ENCODE results near the gene LTA4H. TPM values are rescaled to one million over a fixed set of nuclear protein-coding genes. Genes with fewer than 3 reads are reported as not detected.

LTA4H gene
- total RNA-seq, 2 donors from 2014 or later, result 55.3 to 59.1 TPM

GRCh38 chr12:95998611-95999286 is 36.6 kb downstream of the LTA4H start:
- peak; percentile 89 for ATAC-seq
- intact Hi-C loops (cut with DNase I, micrococcal nuclease), result loop anchor here in 1 of 2 donors (5.0 kb wide), 1 partner anchor 81 kb away; no protein-coding TSS in a partner anchor
- DNase-seq, result peak in 1 of 2 donors; percentile 16

DNA sequence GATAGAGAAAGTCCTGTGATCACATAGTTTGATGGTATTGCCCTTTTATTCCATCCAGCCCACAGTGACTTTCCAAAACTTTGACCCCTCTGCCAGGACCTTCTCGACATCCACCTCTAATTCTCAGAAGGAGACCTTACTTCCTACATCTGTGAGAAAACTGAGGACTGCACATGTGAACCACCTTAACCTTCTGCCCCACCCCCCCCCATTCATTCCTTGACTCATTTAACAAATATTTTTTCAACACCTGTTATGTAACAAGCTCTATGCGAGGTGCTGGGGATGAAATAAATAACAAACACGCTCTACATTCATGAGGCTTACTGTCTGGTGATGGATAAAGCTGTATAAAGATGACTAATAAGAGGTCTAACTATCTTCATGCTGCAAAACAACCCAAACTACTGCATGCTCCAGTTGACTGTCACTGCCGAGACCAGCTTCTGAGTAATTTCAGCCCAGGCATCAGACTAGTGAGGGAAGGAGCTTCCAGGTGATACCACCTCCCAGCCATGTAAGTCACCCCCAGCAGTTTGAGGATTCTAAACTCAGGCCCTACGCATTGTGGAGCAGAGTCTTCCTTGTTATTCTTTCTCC is 37.4 kb downstream of the LTA4H start:
- DNase-seq (no peak), ATAC-seq (no peak)
- intact Hi-C loops (cut with DNase I, micrococcal nuclease), result loop anchor here in 1 of 2 donors (5.0 kb wide), 1 partner anchor 81 kb away; no protein-coding TSS in a partner anchor

- DNase-seq, result no peak
- ATAC-seq, result no peak
- intact Hi-C loops (cut with DNase I, micrococcal nuclease), result loop anchor here in 1 of 2 donors (5.0 kb wide), 1 partner anchor 80 kb away; no protein-coding TSS in a partner anchor
Observed at GRCh38 chr12:95997276-95997675, 38.1 kb downstream of the LTA4H start.

GRCh38 chr12:95996034-95996658 is 39.2 kb downstream of the LTA4H start, which contains the start of gene HAL:
TSS of gene HAL (minus strand) at chr12:95996344. CDS start at chr12:95995910, 434 bp downstream.
- DNase-seq, result peak in 1 of 2 donors; percentile 42
- intact Hi-C loops (cut with DNase I, micrococcal nuclease), result loop anchor here in 1 of 2 donors (5.0 kb wide), 1 partner anchor 79 kb away; no protein-coding TSS in a partner anchor
- ATAC-seq, result peak; percentile 74

- ATAC-seq (peak; percentile 16), DNase-seq (no peak)
- intact Hi-C loops (cut with DNase I, micrococcal nuclease), result loop anchor here in 1 of 2 donors (5.0 kb wide), 1 partner anchor 78 kb away; no protein-coding TSS in a partner anchor
Observed at GRCh38 chr12:95995238-95996031, 40.0 kb downstream of the LTA4H start.

DNA sequence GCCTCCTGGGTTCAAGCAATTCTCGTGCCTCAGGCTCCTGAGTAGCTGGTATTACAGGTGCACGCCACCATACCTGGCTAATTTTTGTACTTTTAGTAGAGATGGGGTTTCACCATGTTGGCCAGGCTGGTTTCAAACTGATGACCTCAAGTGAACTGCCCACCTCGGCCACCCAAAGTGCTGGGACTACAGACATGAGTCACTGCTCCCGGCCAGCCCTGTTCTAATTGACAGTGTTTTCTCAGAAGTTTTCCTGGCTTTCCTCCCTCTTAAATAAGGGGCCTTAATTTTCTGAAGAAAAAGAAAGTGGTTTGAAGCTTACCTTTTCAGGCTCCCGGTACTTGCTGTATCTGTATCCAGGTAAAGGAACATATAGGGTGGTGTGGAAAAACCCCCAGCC is 40.9 kb downstream of the LTA4H start:
- no peak for ATAC-seq
- no peak for DNase-seq
- intact Hi-C loops (cut with DNase I, micrococcal nuclease), result no loop called here

DNA sequence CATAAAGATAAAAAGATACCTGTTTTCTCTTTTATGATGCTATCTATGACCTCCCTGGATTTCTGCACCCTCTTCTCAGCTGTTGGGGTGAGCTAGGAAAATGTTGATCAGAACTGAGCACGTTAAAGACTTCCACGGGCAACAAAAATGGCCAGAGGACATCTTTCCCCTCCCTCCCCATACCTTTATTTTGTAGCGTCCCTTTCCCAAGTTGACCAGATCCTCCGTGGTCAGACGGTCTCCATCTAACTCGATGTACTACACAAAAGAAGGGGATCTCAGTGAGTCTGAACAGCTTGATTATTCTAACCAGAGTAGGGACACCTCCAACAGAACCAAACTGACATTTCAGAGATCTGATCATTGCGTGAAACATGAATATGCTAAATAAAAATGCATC is 41.5 kb downstream of the LTA4H start:
- DNase-seq, result no peak
- no peak for ATAC-seq
- intact Hi-C loops (cut with DNase I, micrococcal nuclease), result no loop called here

GRCh38 chr12:95990136-95990535 is 45.3 kb downstream of the LTA4H start:
- intact Hi-C loops (cut with DNase I, micrococcal nuclease), result no loop called here
- ATAC-seq (no peak), DNase-seq (no peak)

- intact Hi-C loops (cut with DNase I, micrococcal nuclease), result no loop called here
- ATAC-seq (no peak), DNase-seq (no peak)
Observed at GRCh38 chr12:95989504-95990123, 45.8 kb downstream of the LTA4H start.

- intact Hi-C loops (cut with DNase I, micrococcal nuclease), result no loop called here
- ATAC-seq, result no peak
- DNase-seq, result no peak
Observed at GRCh38 chr12:95988506-95989275, 46.7 kb downstream of the LTA4H start.

DNA sequence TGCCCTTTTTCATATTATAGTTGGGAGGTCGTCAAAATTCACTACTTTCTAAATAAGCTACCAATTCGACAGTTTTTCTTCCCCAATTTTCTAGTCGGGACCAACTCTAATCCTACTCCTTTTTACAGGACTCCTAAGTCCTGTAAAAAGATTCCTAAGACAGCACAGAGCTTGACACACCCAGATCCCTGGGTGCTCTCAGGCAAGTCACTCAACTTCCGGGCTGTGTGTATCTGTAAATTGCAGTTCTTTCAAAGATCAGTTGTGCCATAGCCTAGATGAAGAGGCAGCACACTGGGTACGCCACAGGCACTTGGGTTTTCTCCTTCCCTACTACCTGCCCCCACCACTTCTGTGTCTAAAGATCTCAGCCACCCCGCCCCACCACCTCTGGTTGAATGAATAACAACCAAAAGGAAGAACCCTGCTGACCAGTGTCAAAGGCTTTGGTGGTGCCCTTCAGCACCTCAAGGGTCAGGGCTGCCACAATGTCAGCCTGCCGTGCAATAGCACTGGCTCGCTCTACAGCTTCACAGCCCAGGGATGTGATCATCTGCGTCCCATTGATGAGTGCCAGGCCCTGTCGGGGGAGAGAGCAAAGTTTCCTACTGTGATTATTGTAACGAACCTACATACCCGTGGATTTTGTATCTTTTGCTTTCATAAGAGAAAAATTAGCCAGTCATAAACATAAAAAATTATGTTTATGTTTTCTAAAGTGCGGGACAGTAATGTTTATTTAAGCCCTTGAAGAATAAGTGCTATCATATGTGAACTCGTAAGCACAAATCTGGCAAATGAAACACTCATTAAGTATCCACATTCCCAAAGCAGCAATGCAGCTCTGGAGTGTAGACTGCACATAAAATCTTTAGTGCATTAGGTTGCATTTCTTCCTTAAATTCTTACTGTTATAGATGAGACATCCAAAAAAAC is 48.5 kb downstream of the LTA4H start:
- ATAC-seq (peak; percentile 90), DNase-seq (no peak)
- intact Hi-C loops (cut with DNase I, micrococcal nuclease), result no loop called here

DNA sequence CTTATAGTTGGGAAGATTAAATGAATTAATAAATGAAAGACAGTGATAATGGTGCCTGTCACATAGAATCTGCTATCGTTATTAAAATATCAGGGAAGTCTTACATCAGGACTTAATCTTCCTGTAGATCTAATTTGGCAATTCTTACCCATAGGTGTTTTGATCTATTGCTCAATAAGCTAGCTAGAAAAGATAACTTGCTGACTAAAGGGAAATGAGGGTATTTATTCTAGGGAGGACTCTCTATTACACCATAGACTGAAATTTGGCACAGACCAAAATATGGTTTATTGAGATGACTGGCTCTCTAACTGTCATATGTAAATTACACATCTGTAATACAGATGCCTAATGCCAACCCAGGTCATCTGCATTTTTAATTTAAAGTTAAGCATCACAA is 50.7 kb downstream of the LTA4H start:
- ATAC-seq (no peak), DNase-seq (no peak)
- intact Hi-C loops (cut with DNase I, micrococcal nuclease), result no loop called here

DNA sequence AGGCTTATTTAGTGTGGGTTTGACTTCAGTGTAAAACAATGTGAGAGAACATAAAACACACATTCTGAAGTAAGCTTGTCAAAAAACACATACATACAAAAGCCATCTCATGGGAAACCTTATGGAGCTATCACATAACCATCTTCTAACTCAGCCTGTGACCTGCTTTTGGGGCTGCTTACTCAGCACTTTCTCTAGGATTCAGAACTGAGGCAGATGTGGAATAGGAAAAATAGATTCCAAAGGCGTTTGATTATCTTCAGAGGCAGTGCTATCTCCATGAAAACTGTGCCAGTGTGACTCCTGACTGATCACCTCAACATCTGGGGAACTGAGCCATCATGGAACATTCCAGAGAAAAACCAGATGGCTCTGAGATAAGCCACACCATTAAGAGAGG is 52.8 kb downstream of the LTA4H start:
- ATAC-seq, result no peak
- no peak for DNase-seq
- intact Hi-C loops (cut with DNase I, micrococcal nuclease), result no loop called here

GRCh38 chr12:95980437-95980836 is 55.0 kb downstream of the LTA4H start:
- intact Hi-C loops (cut with DNase I, micrococcal nuclease), result no loop called here
- ATAC-seq (no peak), DNase-seq (no peak)

GRCh38 chr12:95978774-95979173 is 56.6 kb downstream of the LTA4H start:
- ATAC-seq (no peak), DNase-seq (no peak)
- intact Hi-C loops (cut with DNase I, micrococcal nuclease), result no loop called here

DNA sequence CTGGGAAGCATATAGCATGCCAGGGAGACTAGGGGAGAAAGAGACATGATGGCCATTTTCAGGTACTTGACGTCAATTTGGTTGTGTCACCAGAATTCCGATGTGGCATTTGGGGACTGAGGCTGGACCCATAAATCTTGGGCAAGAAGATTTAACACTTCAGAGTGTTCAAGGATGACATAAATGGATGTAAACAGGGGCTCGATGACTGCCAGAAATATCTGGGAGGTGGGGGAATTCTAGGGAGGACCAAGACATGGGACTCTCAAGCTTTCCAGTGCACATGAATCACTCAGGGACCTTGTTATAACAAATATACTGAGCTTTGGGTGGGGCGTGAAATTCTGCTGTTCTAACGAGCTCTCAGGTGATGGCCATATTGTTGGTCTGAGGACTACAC is 57.0 kb downstream of the LTA4H start:
- no peak for DNase-seq
- intact Hi-C loops (cut with DNase I, micrococcal nuclease), result no loop called here
- ATAC-seq, result no peak

DNA sequence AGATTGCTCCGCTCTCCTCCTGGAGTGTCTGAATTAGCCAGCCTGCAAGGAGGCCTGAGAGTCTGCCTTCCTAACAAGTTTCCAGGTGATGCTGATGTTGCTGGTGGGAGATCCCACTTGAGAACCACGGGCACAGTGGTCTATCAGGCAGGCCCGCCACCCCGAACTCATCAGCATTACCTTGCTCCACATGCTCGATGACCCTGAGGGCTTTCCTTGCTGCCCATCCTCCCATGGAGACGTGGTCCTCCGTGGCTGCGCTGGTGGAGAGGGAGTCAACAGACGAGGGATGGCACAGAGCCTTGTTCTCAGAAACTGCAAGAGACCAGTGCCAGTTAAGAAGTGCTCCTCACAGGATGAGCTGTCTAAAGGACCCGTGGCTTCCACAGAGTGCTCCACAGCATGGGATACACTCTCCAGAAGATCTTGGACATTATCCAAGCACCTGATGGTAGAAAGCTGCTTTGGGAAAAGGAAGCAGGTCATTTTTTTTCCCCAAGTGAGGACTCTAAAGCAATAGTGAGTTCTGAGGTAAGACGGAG is 57.6 kb downstream of the LTA4H start:
- DNase-seq (no peak), ATAC-seq (no peak)
- intact Hi-C loops (cut with DNase I, micrococcal nuclease), result no loop called here

Data from left colon (tissue), 2 donors.